ENCODE measurements around the gene CSAD.

The CSAD gene

DNA sequence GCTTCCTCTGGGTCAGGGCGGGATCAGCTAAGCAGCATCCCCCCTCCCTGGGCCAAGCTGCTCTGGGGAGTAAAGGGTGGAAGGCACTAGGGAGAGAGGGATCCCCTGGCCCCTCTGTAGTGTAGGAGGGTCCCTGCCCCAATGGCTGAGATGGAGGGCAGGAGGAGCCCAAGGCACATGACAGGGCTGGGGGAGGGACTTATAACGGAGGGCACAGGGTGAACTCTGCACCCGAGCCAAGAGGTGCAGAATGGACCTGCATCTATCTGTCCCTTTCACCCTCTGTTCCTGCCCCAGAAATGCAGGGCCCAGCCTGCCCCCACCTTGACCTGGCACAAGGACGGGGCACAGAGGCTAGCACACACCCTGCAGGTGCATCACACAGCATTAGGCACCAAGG lies 30.1 kb upstream of the CSAD start:
- Histone ChIP-seq H3K27me3 (ENCODE audit: low read depth, low read length) (no peaks in the 10 kb centered on the region), H3K9me3 (ENCODE audit: insufficient read depth, low read length) (no peaks in the 10 kb centered on the region), H3K4me1 (ENCODE audit: low read length) (peaks cover 40% of the 10 kb centered on the region), H2AFZ (ENCODE audit: low read depth, low read length) (no peak overlapping the region), H3K36me3 (replicated peaks; ENCODE audit: low read depth, low read length) (no peaks in the 10 kb centered on the region), H3K4me3 (ENCODE audit: low read length) (no peak overlapping the region), H3K79me2 (ENCODE audit: low read length) (no peaks in the 10 kb centered on the region), H3K27ac (ENCODE audit: low read length) (no peak overlapping the region), H4K20me1 (ENCODE audit: insufficient read depth, low read length) (no peaks in the 10 kb centered on the region), H3K4me2 (ENCODE audit: low read length) (no peak overlapping the region), H3K9ac (ENCODE audit: low read length) (no peak overlapping the region)
- TF ChIP-seq, protein P1, sequence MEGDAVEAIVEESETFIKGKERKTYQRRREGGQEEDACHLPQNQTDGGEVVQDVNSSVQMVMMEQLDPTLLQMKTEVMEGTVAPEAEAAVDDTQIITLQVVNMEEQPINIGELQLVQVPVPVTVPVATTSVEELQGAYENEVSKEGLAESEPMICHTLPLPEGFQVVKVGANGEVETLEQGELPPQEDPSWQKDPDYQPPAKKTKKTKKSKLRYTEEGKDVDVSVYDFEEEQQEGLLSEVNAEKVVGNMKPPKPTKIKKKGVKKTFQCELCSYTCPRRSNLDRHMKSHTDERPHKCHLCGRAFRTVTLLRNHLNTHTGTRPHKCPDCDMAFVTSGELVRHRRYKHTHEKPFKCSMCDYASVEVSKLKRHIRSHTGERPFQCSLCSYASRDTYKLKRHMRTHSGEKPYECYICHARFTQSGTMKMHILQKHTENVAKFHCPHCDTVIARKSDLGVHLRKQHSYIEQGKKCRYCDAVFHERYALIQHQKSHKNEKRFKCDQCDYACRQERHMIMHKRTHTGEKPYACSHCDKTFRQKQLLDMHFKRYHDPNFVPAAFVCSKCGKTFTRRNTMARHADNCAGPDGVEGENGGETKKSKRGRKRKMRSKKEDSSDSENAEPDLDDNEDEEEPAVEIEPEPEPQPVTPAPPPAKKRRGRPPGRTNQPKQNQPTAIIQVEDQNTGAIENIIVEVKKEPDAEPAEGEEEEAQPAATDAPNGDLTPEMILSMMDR (IDR thresholded peaks at IDR 0.05; ENCODE audit: low read depth, low read length) = no peak
- no peak for TF ChIP-seq EZH2phosphoT487 (IDR thresholded peaks at IDR 0.05; ENCODE audit: low read depth)

DNA sequence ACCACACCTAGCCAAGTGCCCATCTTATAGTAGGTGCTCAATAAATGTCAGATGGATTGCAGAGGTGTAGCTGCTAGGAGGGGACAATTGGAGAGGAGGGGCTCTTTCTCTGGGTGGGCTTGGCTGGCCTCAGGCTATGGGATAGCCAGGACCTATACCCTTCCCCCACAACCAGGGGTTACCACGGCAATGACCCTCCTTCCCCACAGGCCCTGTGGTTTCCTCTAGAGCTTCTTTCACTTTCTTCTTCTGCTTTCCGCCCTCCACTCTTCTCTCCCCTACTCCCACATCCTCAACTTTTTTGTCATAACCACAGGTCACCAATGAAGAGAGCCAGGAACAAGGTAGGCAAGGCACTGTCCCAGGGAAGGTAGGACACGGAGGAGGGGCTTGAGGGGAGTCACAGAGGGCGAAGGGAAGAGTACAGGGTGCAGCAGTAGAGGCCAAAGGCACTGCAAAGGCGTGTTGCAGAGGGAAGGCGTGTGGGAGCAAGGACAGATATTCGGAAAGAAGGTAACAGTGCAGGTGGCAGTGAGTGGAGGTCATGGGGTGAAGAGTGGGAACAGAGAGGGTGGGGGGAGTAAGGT lies 28.2 kb upstream of the CSAD start:
- TF ChIP-seq EZH2phosphoT487 (IDR thresholded peaks at IDR 0.05; ENCODE audit: low read depth) = no peak
- TF ChIP-seq, protein P1 (IDR thresholded peaks at IDR 0.05; ENCODE audit: low read depth, low read length) = no peak
- Histone ChIP-seq H3K4me3 (ENCODE audit: low read length) (peak overlapping the region; percentile 69), H2AFZ (ENCODE audit: low read depth, low read length) (peak overlapping the region; percentile 50; the same call in 1 of the 2 replicates), H3K4me2 (ENCODE audit: low read length) (peak overlapping the region; percentile 85), H3K4me1 (ENCODE audit: low read length) (peaks cover 58% of the 10 kb centered on the region), H3K79me2 (ENCODE audit: low read length) (no peaks in the 10 kb centered on the region), H3K27ac (ENCODE audit: low read length) (peak overlapping the region; percentile 47), H3K9ac (ENCODE audit: low read length) (peak overlapping the region; percentile 51; the same call in 1 of the 2 replicates), H3K27me3 (ENCODE audit: low read depth, low read length) (no peaks in the 10 kb centered on the region), H4K20me1 (ENCODE audit: insufficient read depth, low read length) (no peaks in the 10 kb centered on the region), H3K36me3 (replicated peaks; ENCODE audit: low read depth, low read length) (no peaks in the 10 kb centered on the region), H3K9me3 (ENCODE audit: insufficient read depth, low read length) (no peaks in the 10 kb centered on the region)

DNA sequence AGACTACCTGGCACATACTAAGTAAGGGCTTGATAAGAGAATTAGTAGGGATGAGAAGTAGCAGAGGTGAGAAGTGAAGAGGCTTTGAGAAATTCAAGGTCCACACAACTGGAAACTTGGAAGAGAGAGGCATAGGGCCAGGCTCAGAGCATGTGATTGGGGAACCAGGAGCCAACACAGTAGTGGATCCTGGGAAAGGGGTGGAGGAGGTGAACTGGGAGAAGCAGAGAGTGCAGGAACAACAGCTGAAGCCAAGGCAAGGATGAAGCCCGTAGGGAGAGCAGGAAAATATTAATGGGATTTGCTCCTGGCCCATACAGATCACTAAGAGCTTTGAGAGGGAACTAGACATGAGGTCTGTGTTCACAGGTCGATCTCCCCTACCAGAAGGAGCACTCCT lies 27.7 kb upstream of the CSAD start:
- H2AFZ ChIP-seq (ENCODE audit: low read depth, low read length) = no peak overlapping the region
- H3K27me3 ChIP-seq (ENCODE audit: low read depth, low read length) = 0 out of 2 replicates have a peak, but pooled peaks cover 3% of the 10 kb centered on the region
- no peaks in the 10 kb centered on the region for H3K79me2 ChIP-seq (ENCODE audit: low read length)
- no peak overlapping the region for H3K9ac ChIP-seq (ENCODE audit: low read length)
- H3K9me3 ChIP-seq (ENCODE audit: insufficient read depth, low read length) = no peaks in the 10 kb centered on the region
- no peaks in the 10 kb centered on the region for H3K36me3 ChIP-seq (replicated peaks; ENCODE audit: low read depth, low read length)
- H3K4me3 ChIP-seq (ENCODE audit: low read length) = peak overlapping the region; percentile 69
- TF ChIP-seq EZH2phosphoT487 (IDR thresholded peaks at IDR 0.05; ENCODE audit: low read depth) = no peak
- TF ChIP-seq, protein P1 (IDR thresholded peaks at IDR 0.05; ENCODE audit: low read depth, low read length) = no peak
- peak overlapping the region; percentile 85 for H3K4me2 ChIP-seq (ENCODE audit: low read length)
- H4K20me1 ChIP-seq (ENCODE audit: insufficient read depth, low read length) = no peaks in the 10 kb centered on the region
- no peak overlapping the region for H3K27ac ChIP-seq (ENCODE audit: low read length)
- peaks cover 58% of the 10 kb centered on the region for H3K4me1 ChIP-seq (ENCODE audit: low read length)

DNA sequence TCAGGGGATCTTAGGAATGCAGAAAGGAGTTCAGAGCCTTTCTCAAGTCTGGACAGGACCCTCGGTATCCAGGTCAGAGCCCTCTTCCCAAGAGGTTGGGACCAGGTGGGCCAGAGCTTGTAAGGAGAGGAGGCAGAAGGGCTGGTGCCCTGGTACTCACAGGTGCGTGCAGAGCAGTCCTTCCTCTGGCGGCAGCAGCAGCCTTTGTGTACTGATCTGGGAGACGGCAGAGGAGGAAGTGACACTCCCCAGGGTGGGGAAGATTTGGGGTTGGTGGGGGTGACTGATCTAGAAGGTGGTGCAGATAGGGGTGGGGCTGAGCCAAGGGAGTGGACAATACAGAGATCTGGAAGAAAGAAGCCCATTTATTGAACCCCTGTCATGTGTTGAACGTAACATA lies 26.3 kb upstream of the CSAD start, which contains the start of gene ITGB7:
TSS of gene ITGB7 (minus strand) at position 210 of the 400 bp plus-strand sequence. CDS start 6,808 bp downstream, outside the sequence.
- Histone ChIP-seq H2AFZ (ENCODE audit: low read depth, low read length) (no peak within 1 kb of the TSS), H4K20me1 (ENCODE audit: insufficient read depth, low read length) (no peaks in the 10 kb centered on the region), H3K36me3 (replicated peaks; ENCODE audit: low read depth, low read length) (no peaks in the 10 kb centered on the region), H3K4me2 (ENCODE audit: low read length) (peak within 1 kb of the TSS; percentile 83), H3K9me3 (ENCODE audit: insufficient read depth, low read length) (no peaks in the 10 kb centered on the region), H3K4me1 (ENCODE audit: low read length) (peaks cover 54% of the 10 kb centered on the region), H3K27ac (ENCODE audit: low read length) (peak within 1 kb of the TSS; percentile 58), H3K79me2 (ENCODE audit: low read length) (no peaks in the 10 kb centered on the region), H3K27me3 (ENCODE audit: low read depth, low read length) (0 out of 2 replicates have a peak, but pooled peaks cover 3% of the 10 kb centered on the region), H3K4me3 (ENCODE audit: low read length) (peak within 1 kb of the TSS; percentile 71), H3K9ac (ENCODE audit: low read length) (peak within 1 kb of the TSS; percentile 46)
- TF ChIP-seq, protein P1 (IDR thresholded peaks at IDR 0.05; ENCODE audit: low read depth, low read length) = no peak
- no peak for TF ChIP-seq EZH2phosphoT487 (IDR thresholded peaks at IDR 0.05; ENCODE audit: low read depth)

Data from OCI-LY3 (cell line).